GM18868 (cell line): Measurements from ENCODE around the gene PGLYRP2.

Source experiments
- ATAC-seq: cut with Tn5 transposase; IDR thresholded peaks from one replicate; pipeline ENCODE4 v1.9.1; 2021; ENCODE audit warnings: mild to moderate bottlenecking, moderate library complexity; ENCODE audit not compliant: unreplicated experiment

PGLYRP2 gene

GRCh38 chr19:15442142-15442920, 37.0 kb downstream of the PGLYRP2 start:
- no peak for ATAC-seq

GRCh38 chr19:15441317-15441716, 38.0 kb downstream of the PGLYRP2 start:
- ATAC-seq = no peak

GRCh38 chr19:15439821-15440641, 39.3 kb downstream of the PGLYRP2 start:
- ATAC-seq = no peak

- no peak for ATAC-seq
Observed at GRCh38 chr19:15439078-15439799, 40.1 kb downstream of the PGLYRP2 start.

GRCh38 chr19:15438577-15438976, 40.7 kb downstream of the PGLYRP2 start:
- no peak for ATAC-seq

- no peak for ATAC-seq
Observed at GRCh38 chr19:15438124-15438496, 41.2 kb downstream of the PGLYRP2 start.

GRCh38 chr19:15437355-15438123, 41.8 kb downstream of the PGLYRP2 start:
- ATAC-seq = no peak

- ATAC-seq = no peak
Observed at GRCh38 chr19:15436826-15437110, 42.5 kb downstream of the PGLYRP2 start.

GRCh38 chr19:15436012-15436825, 43.1 kb downstream of the PGLYRP2 start:
- ATAC-seq = no peak

GRCh38 chr19:15433519-15434069, 45.7 kb downstream of the PGLYRP2 start:
- no peak for ATAC-seq

GRCh38 chr19:15432629-15433518, 46.4 kb downstream of the PGLYRP2 start:
- ATAC-seq = peak; percentile 75

GRCh38 chr19:15432018-15432494, 47.2 kb downstream of the PGLYRP2 start:
- ATAC-seq = no peak

- ATAC-seq = no peak
Observed at GRCh38 chr19:15431396-15432017, 47.8 kb downstream of the PGLYRP2 start.

GRCh38 chr19:15430526-15431120, 48.7 kb downstream of the PGLYRP2 start:
- ATAC-seq = no peak

GRCh38 chr19:15429825-15430467, 49.4 kb downstream of the PGLYRP2 start:
- ATAC-seq = no peak

GRCh38 chr19:15428956-15429824, 50.1 kb downstream of the PGLYRP2 start:
- no peak for ATAC-seq
